Activated CD4-positive, alpha-beta T cell treated with anti-CD3 and anti-CD28 coated beads, Interleukin-2, amount 50 U/mL, for 16 hours (primary cell): ENCODE measurements around the gene SMIM45.

ENCODE experiments used
- DNase-seq: peaks from one replicate; pipeline ENCODE4 v3.0.0-alpha.2; 2020

SMIM45 gene

GRCh38 chr22:41951898-41952474 is at the start of gene SMIM45:
SMIM45 (plus strand) TSS chr22:41952150.
- no peak for DNase-seq

GRCh38 chr22:41902932-41903421 is 49.0 kb upstream of the SMIM45 start:
- no peak for DNase-seq

- no peak for DNase-seq
Observed at GRCh38 chr22:41904450-41905410, 47.2 kb upstream of the SMIM45 start.

GRCh38 chr22:41905411-41906202 is 46.3 kb upstream of the SMIM45 start:
- DNase-seq: no peak

GRCh38 chr22:41906822-41907221 is 45.1 kb upstream of the SMIM45 start:
- no peak for DNase-seq

GRCh38 chr22:41907436-41908401 is 44.2 kb upstream of the SMIM45 start:
- no peak for DNase-seq

- DNase-seq: no peak
Observed at GRCh38 chr22:41908411-41909309, 43.3 kb upstream of the SMIM45 start.

GRCh38 chr22:41909310-41910049 is 42.5 kb upstream of the SMIM45 start:
- no peak for DNase-seq

GRCh38 chr22:41910050-41911000 is 41.6 kb upstream of the SMIM45 start:
- DNase-seq: no peak

- no peak for DNase-seq
Observed at GRCh38 chr22:41911001-41911611, 40.8 kb upstream of the SMIM45 start.

- DNase-seq: no peak
Observed at GRCh38 chr22:41912338-41913039, 39.5 kb upstream of the SMIM45 start.

GRCh38 chr22:41913040-41913719 is 38.8 kb upstream of the SMIM45 start:
- DNase-seq: no peak

GRCh38 chr22:41913842-41914534 is 38.0 kb upstream of the SMIM45 start:
- no peak for DNase-seq

- DNase-seq: no peak
Observed at GRCh38 chr22:41914611-41915034, 37.3 kb upstream of the SMIM45 start.

- DNase-seq: no peak
Observed at GRCh38 chr22:41915035-41915785, 36.7 kb upstream of the SMIM45 start, which contains the start of gene SHISA8. SHISA8 (minus strand) TSS chr22:41915074; CDS start chr22:41914667, 407 bp downstream.
